Endometrial microvascular endothelial cells (primary cell): Measurements from ENCODE around the gene LAYN. TPM values are rescaled to one million over a fixed set of nuclear protein-coding genes. Genes with fewer than 3 reads are reported as not detected.

Experiments used
- in situ Hi-C: cut with HindIII; loops from 2 replicates; pipeline ENCODE4 v1.10.0; 2017; ENCODE audit warnings: low sequenced_read_pairs, low pct_unique_long_range_greater_than_20kb; ENCODE audit errors: inconsistent ontology term
- total RNA-seq: library from RNA; depleted of rRNA; stranded (reverse); fragments of >200 nt; gene quantifications from one replicate; pipeline ENCODE4 v1.2.3, GENCODE V29; 2015; ENCODE audit errors: inconsistent ontology term

LAYN gene
- total RNA-seq, 1 donor from 2014 or later, result 9.8 TPM

DNA sequence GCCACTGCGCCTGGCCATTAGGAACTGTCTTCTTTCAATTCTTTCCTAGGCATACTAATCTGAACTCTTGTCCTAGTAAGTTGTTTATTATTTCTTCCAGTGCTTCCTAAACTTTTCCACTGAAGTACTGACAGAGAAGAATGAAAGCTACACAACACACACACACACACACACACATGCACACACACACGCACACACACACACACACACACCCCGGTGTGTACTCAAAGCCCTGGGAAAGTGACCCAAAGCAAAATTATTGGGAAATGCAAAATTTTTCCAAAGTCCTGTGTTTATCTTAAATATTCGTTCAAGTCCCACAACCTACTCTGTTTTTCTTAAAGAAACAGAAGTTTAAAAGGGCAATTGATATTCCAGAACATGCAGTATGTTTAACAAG lies 42.4 kb downstream of the LAYN start:
- in situ Hi-C loops, result loop anchor here (10.0 kb wide), 1 partner anchor 262 kb away; no protein-coding TSS in a partner anchor

DNA sequence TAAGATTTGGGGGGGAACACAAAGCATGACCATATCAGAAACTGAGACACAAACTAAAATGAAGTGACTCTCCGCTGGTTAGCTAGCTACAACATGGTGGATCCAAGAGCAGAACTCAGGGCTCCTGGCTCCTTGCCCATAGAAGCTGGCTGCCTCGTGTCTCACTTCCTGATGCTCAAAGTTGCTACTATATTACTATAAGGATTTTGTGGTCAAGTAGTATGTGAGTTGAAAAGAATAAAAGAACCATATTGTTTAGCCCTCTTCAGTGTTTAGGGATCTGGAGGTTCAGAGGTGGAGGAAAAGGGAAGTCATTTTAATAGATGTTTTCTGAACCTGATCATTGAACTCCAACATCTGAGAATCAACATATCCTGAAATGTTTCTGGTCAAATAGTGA lies 44.9 kb downstream of the LAYN start:
- in situ Hi-C loops, result loop anchor here (10.0 kb wide), 1 partner anchor 259 kb away; no protein-coding TSS in a partner anchor

DNA sequence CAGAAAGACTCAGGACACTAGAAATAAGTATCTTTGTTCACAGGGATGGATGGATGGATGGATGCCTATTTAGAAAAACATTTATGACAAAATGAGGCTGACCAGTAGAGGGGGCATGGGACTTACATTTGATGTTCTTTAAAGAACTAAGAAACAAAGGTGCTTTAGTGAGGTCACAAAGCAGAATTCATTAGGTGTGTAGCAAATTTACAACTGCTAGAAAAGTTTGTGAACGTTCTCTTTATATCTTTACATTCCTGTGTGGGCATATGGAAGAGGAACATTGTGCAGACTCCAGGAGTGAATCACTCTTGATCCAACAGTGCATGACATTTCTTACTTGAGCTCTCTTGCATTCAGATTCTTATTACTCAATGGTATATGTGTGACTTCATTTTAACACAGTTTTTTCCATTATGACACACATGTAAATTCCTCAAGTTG lies 45.9 kb downstream of the LAYN start:
- in situ Hi-C loops, result loop anchor here (10.0 kb wide), 1 partner anchor 258 kb away; no protein-coding TSS in a partner anchor

DNA sequence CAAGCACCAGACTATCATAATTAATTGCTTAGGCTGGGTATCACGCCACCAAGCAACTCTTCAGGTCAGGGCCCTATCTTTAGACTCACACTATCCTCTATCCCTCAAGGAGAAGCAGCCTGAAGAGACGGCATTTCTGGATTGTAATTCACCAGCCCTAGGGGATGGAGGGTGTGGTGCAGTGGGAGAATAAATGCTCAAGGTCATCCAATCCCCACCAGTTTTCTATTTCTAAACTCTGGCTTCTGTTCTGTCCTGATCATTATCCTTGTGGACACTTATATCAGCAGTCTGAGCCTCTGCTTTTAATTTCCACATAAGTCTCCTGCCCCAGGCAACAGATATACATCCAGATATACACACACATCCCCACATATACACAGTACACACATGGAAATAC lies 48.6 kb downstream of the LAYN start:
- in situ Hi-C loops, result loop anchor here (10.0 kb wide), 1 partner anchor 256 kb away; no protein-coding TSS in a partner anchor

DNA sequence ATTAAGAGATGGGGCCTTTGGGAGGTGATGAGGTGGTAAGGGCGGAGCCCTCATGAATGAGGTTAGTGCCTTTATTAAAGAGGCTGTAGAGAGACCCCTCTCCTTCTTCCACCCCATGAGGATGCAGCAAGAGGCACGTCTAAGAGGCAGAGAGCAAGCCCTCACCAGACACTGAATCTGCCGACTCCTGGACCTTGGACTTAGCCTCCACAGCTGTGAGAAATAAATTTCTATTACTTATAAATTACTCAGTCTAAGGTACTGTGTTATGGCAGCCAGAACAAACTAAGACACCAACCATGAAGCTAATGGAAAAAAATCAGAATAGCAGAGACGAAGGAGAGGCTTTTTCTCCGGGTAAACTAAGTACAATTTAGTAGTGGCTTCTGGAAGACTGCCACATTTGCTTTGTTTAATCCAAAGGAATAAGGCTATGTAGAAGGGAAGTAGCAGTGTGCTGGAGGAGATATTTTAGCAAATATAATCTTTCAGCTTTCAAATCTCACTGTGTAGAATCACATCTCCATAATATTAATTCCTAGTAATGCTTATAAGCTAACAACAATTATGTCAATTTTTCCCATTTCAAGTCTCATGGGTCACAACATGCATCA lies 49.5 kb downstream of the LAYN start:
- in situ Hi-C loops, result loop anchor here (10.0 kb wide), 1 partner anchor 255 kb away; no protein-coding TSS in a partner anchor

DNA sequence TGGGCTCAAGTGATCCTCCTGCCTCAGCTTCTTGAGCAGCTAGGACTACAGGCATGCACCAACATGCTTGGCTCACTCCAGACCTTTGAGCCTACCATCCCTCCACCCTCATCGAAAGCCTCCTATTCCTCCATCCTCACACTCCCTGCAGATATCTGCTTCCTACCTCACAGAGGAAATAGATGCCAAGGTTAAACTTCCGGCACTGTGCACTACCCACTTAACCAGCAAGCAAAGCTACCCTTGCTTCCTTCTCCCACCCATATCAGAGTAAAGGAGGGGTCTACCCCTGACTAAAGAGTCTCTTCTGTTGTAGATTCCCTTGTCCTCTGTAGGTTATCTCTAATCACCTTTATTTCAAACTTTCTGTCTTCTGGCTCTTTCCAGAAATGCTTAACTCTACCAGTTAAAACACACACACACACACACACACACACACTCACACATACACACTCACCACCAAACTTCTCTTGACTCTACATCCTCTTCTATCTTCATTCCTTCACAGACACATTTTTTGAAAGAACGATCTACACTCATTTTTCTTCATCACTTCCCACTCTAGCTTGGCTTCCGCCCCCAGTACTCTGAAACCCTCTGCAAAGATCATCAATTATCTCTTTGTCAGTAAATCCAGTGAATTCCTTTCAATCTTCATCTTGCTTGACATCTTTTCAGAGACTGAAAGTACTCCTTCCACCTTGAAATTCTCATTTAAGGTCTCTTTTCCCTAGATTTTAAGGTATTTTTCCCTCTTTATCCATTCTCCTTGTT lies 50.9 kb downstream of the LAYN start:
- in situ Hi-C loops, result no loop called here

DNA sequence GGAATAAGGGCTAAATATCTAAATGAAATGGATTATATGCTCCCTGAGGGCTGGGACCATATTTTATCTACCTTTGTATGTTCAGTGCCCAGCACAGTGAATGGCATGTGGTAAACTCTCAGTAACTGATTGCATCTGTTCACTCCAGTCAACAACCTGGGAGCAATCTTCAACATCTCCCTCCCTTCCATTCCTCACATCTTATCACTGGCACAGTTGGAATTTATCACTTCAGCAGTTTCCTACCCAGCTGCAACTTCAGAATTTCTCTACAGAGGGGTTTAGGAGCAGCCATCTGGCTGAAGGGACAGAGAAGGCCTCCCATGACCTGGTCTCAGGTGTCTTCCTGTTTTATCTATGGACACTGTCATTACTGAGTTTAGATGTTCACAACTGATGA lies 52.0 kb downstream of the LAYN start:
- in situ Hi-C loops, result no loop called here

DNA sequence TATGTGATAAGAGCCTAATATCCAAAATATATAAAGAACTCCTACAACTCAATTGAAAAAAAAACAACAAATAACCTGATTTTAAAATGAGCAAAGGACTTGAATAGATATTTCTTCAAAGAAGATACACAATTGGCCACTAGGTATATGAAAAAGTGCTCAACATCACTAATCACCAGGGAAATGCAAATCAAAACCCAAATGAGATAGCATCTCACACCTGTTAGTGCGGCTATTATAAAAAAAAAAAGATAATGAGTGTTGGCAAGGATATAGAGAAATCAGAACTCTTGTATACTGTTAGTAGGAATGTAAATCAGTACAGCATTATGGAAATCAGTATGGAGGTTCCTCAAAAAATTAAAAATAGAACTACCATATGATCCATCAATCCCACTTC lies 55.8 kb downstream of the LAYN start:
- in situ Hi-C loops, result no loop called here

DNA sequence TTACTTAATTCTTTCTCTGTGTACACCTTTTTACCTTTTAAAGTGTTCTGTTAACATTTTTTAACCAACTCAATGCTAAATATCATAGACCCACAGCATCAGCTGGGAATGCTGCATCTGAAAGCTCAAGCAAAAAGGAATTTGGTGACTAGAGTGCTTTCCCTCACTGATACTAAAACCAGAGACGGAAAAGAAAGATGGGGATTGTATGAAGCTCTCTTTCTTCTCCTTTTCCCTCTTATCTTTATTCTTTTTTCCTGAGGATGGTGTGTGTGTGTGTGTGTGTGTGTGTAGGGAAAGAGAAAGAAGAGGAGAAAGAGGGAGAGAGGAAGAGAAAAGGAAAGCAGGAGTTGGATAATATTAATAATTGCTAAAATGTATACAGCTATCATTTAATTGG lies 57.6 kb downstream of the LAYN start:
- in situ Hi-C loops, result no loop called here

DNA sequence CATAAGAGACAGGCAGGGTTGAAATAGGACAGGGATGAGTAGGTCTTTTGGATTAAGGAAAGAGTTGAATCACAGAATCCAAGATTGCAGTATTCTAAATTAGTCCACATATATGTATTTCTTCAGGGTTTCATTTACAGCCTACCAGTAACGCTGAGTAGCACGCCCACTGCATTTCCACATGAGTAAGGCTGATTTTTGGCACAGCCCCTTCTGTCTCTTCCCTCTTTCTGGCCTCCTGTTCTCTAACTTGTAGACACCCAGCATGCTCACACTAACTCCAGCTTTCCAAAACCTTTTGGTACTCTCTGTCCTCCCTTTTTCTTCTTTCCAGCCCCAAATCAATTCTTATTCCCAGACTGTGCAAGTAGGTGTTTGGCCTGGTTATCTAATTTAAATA lies 58.0 kb downstream of the LAYN start:
- in situ Hi-C loops, result no loop called here

DNA sequence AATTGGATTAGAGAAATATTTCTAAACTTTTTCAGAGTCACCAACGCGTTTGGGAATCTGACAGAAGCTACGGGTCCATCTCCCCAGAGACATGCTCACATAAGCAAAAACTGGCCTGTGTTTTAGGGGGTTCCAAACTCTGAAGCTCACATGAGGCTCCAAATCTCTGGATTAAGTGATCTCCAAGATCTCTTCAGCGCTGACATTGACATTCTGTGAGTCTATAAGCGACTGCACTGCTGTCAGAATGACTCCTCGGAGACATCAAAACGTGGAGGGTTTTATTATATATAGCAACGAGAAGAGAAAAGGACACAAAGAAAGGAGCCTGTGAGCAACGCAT lies 61.1 kb downstream of the LAYN start:
- in situ Hi-C loops, result no loop called here

DNA sequence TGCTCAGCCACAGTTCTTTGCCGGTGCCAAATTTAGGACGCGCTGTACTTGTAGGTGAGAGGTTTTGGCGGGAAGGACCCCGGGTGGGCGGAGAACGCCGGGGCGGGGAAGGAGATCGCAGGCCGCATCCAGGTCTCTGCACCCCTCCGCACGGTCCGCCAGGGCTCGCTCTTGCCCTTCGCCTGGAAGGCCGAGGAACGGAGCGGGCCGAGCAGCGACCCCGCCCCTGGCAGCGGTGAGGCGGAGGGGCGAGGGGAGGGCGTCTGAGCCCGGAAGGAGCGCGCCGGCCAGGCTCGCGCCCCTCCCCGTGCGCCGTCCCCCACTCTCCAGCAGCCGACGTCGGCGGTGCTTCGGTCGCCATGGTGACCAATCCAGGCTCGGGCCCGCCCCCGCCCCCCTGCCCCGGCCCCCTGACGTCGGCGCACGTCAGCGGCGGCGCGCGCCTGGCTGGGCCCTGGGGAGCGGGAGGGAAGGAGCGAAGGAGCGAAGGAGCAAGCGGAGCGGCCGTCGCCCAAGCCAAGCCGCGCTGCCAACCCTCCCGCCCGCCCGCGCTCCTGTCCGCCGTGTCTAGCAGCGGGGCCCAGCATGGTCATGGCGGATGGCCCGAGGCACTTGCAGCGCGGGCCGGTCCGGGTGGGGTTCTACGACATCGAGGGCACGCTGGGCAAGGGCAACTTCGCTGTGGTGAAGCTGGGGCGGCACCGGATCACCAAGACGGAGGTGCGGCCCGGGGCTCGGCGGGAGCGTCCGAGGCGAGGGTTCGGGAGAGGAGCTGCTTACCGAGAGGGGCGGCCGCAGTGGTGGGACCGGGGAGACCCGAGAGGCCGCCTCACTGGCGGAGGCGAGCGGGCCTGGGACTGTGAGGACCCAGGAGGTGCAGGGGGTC lies 61.7 kb downstream of the LAYN start, which contains the start of gene SIK2:
SIK2 (plus strand) TSS at position 471 of the 886 bp plus-strand sequence; CDS start at position 586, 115 bp downstream.
- in situ Hi-C loops, result no loop called here

DNA sequence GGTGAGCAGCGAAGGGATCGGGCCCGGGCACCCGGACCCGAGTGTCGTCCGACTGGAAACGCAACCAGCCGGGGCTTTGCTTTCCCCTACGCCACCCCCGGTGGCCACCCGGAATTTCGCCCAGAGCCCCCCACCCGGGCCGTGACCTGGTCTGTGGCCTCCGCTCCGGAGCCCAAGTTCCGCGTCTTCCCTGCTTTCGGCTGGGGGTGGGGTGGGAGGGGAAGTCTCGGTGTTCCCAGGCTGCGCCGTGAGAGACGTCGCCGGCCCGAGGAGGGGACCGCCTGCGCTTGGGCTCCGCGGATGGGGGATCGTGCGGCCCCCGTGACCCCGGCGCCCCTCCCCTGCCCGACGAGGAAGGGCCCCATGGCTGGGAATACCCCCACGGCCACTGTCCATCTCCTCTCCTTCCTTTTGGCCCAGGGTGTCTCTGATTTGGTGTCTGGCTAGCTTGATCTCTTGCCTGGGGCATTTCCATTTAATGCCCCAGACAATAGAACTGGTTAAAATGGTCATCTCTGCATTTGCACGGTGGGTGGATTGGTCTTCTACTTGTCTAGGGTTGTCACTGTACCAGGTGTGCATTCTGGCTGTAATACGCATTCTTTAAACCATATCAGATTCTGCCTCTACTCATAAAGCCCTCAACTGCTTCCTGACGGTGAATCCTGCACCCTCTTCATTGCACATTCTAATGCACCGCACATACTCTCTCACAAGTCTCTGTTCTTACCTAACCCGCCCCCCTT lies 62.5 kb downstream of the LAYN start:
- in situ Hi-C loops, result no loop called here

DNA sequence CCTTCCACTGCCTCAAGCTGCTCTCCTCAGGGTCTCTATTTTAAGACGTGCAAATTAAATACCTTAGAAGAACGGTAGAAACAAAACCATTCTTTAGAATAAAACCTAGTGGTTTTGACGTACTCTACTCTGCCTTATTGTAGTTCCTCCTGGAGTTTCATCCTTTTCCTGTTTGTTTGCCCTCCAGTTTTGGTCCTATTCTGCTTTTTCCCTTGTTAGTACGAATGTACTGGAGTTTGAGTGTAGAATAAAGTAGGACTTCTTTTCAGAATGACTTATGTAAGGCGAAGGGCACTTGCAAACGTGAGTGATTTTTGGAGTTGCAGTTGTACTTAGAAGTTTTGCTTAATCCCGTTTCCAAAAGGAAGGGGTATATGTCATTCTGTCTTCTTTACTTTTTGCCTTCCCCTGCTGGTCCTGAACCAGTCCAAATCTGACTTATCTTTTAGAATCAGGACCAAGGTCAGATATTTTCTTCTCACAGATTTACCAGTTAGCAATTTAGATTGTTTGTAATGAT lies 63.2 kb downstream of the LAYN start:
- in situ Hi-C loops, result no loop called here

DNA sequence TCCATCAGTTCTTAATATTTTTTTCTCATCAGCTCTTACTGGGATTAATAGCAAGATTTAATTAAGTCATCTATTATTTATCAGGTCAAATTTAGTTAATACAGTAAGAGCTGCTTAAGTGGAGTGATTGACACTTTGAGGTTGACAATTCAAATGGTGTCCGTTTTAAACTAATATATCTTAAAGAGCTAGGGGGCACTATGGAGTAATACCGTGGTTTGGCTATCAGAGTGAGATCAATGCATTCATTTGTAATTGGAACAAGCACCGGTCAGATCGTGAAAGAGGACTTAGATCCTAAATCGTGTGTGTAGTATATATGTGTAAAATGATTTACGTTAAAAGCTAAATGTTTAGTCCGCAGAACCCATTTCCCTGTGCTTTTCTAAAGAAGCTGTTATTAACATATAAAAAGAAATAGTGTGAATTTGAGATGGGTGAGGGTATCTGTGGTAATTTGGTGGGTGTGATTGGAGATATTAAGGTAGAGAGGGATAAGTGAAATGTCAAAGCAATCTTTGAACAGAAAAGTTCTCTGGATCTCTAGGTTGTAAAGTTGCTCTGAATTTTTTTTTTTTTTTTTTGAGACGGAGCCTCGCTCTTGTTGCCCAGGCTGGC lies 64.0 kb downstream of the LAYN start:
- in situ Hi-C loops, result no loop called here

DNA sequence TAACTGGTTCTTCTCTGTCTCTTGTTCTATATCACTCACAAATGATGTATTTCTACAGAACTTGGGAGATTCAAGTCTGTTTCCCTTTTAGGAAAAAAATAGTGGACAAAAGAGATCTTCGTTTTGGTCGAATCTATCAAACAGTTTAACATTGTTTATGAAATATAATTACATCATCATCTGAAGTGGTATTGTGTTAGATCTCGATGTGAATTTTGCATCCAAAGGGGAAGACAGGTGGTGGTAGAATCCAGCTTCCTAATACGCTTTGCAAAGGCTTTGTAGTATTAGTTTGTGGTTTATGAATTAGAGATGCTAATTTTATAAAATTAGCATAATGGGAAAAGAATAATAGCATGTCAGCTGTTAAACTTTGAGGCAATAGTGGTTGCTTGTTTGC lies 65.2 kb downstream of the LAYN start:
- in situ Hi-C loops, result no loop called here

DNA sequence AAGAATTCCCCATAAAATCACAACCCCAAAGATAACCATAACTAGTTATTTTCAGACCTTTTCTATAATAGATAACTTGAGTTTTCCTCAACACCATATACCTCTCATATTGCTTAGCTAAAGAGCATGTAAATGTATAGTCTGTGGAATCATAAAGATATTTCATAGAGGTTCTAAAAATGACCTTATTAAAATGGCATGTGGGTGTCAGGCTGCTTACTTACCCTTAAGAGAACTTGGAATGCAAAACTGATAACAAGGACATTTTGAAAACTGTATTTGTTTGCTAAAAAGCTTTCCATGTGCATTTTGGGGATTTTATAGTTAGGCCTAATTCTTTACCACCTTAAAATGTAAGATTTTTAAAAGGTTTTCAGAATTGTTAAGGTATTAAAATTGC lies 66.5 kb downstream of the LAYN start:
- in situ Hi-C loops, result no loop called here

DNA sequence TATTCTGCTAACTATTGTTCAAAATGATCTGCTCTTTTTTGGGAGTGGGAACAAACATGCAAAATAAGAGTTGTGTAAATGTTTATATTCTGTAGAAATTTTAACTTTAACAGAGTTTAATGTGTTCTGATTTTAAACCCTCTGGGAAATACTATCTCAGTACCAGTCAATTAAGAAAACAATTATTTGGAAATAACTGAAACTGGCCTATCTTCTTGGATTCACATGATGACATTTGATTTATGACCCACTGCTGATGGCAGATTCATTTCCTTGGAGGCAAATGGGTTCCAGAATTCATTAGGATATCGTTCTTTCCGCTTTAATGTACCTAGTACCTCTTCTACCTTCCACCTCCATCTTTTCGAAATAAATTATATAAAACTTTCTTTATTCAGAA lies 67.2 kb downstream of the LAYN start:
- in situ Hi-C loops, result no loop called here
